NCI-H748 (cell line): Measurements from ENCODE around the gene PIP5K1B.
"Not testable (repeated sequence)": the region's sequence is repeated elsewhere in the genome, so short reads cannot be mapped to it uniquely, and the experiment has no call there.

Source experiments
- DNase-seq: peaks from one replicate; lab custom pipeline; 2025; ENCODE audit not compliant: unreplicated experiment; lab: John Stamatoyannopoulos, UW

PIP5K1B gene

DNA sequence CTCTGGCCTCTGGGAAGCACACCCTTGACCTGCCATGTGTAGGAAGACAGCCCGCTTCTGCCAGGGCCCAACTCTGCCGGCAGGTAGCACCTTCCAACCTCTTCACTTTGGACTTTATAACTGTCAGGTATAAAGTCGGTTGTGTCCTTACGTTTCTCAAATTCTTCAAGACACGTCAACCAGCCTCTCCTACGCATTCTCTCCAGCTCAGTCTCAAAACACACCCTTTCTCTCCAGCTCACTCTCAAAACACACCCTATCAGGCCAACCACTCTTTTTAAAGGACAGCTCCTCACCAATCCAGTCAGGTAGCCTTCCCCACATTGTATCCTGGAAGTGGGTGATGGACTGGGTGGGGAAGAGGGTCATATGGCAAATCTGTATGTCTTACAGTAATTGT lies 344.1 kb downstream of the PIP5K1B start:
- no peak for DNase-seq

DNA sequence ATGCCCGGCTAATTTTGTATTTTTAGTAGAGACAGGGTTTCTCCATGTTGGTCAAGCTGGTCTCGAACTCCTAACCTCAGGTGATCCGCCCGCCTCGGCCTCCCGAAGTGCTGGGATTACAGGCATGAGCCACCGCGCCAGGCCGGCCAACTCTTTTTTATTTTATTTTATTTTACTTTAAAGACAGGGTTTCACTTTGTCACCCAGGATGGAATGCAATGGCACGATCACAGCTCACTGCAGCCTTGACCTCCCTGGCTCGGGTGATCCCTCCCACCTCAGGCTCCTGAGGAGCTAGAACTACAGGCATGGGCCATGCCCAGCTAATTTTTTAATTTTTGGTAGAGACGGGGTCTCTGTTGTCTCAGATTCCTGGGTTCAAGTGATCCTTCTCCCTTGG lies 345.9 kb downstream of the PIP5K1B start:
- not testable (repeated sequence) for DNase-seq

- DNase-seq, result no peak
Measured at GRCh38 chr9:69054989-69055388, 349.9 kb downstream of the PIP5K1B start.

- DNase-seq, result no peak
Measured at GRCh38 chr9:69056191-69056815, 351.3 kb downstream of the PIP5K1B start.

- no peak for DNase-seq
Measured at GRCh38 chr9:69058101-69058500, 353.1 kb downstream of the PIP5K1B start.
